Measurements from ENCODE around the gene FKBP7.
"Not testable (repeated sequence)": the region's sequence is repeated elsewhere in the genome, so short reads cannot be mapped to it uniquely, and the experiment has no call there.

FKBP7 gene

GRCh38 chr2:178478439-178479274 lies at the start of gene FKBP7:
Gene FKBP7, minus strand, starts transcription at chr2:178478600. Its CDS starts 101 bp downstream, at chr2:178478499.
- Histone ChIP-seq H3K4me1 (ENCODE audit: insufficient read depth, poor library complexity, severe bottlenecking) (peaks cover 22% of the 10 kb centered on the region), H3K9me3 (ENCODE audit: severe bottlenecking) (no peaks in the 10 kb centered on the region), H3K27ac (ENCODE audit: poor library complexity, severe bottlenecking) (peak within 1 kb of the TSS; percentile 48), H3K36me3 (ENCODE audit: low read depth) (no peaks in the 10 kb centered on the region), H3K27me3 (ENCODE audit: insufficient read depth, poor library complexity, severe bottlenecking) (no peaks in the 10 kb centered on the region), H3K4me3 (ENCODE audit: severe bottlenecking) (peak within 1 kb of the TSS; percentile 50)
- ATAC-seq (ENCODE audit: low read depth) (peak; percentile 58), DNase-seq (ENCODE audit: low spot score) (peak; percentile 70)
- peak; percentile 89 for TF ChIP-seq CTCF (IDR thresholded peaks at IDR 0.05; ENCODE audit: poor library complexity, severe bottlenecking)

- H3K4me3 ChIP-seq (ENCODE audit: severe bottlenecking) = no peak overlapping the region
- peaks cover 8% of the 10 kb centered on the region for H3K4me1 ChIP-seq (ENCODE audit: insufficient read depth, poor library complexity, severe bottlenecking)
- ATAC-seq (ENCODE audit: low read depth) (no peak), DNase-seq (ENCODE audit: low spot score) (no peak)
- no peak overlapping the region for H3K27ac ChIP-seq (ENCODE audit: poor library complexity, severe bottlenecking)
- TF ChIP-seq CTCF (IDR thresholded peaks at IDR 0.05; ENCODE audit: poor library complexity, severe bottlenecking) = no peak
- H3K36me3 ChIP-seq (ENCODE audit: low read depth) = peaks cover under 1% of the 10 kb centered on the region; the same call in 1 of the 2 replicates
- no peaks in the 10 kb centered on the region for H3K27me3 ChIP-seq (ENCODE audit: insufficient read depth, poor library complexity, severe bottlenecking)
- no peaks in the 10 kb centered on the region for H3K9me3 ChIP-seq (ENCODE audit: severe bottlenecking)
These were observed 49.2 kb upstream of the FKBP7 start for GRCh38 chr2:178527592-178527991.

- H3K4me3 ChIP-seq (ENCODE audit: severe bottlenecking) = no peak overlapping the region
- no peak overlapping the region for H3K27ac ChIP-seq (ENCODE audit: poor library complexity, severe bottlenecking)
- H3K36me3 ChIP-seq (ENCODE audit: low read depth) = no peaks in the 10 kb centered on the region
- DNase-seq (ENCODE audit: low spot score) (no peak), ATAC-seq (ENCODE audit: low read depth) (no peak)
- no peaks in the 10 kb centered on the region for H3K27me3 ChIP-seq (ENCODE audit: insufficient read depth, poor library complexity, severe bottlenecking)
- peaks cover 11% of the 10 kb centered on the region for H3K4me1 ChIP-seq (ENCODE audit: insufficient read depth, poor library complexity, severe bottlenecking)
- H3K9me3 ChIP-seq (ENCODE audit: severe bottlenecking) = no peaks in the 10 kb centered on the region
- no peak for TF ChIP-seq CTCF (IDR thresholded peaks at IDR 0.05; ENCODE audit: poor library complexity, severe bottlenecking)
These were observed 47.9 kb upstream of the FKBP7 start for GRCh38 chr2:178526256-178526655.

- H3K27ac ChIP-seq (ENCODE audit: poor library complexity, severe bottlenecking); DNase-seq (ENCODE audit: low spot score); ATAC-seq (ENCODE audit: low read depth); H3K4me3 ChIP-seq (ENCODE audit: severe bottlenecking); H3K36me3 ChIP-seq (ENCODE audit: low read depth); H3K27me3 ChIP-seq (ENCODE audit: insufficient read depth, poor library complexity, severe bottlenecking); H3K9me3 ChIP-seq (ENCODE audit: severe bottlenecking): not testable (repeated sequence)
- H3K4me1 ChIP-seq (ENCODE audit: insufficient read depth, poor library complexity, severe bottlenecking) = peaks cover 11% of the 10 kb centered on the region
These were observed 47.1 kb upstream of the FKBP7 start for GRCh38 chr2:178525460-178525859.

- not testable (repeated sequence) for H3K9me3 ChIP-seq (ENCODE audit: severe bottlenecking); H3K27ac ChIP-seq (ENCODE audit: poor library complexity, severe bottlenecking); DNase-seq (ENCODE audit: low spot score); H3K27me3 ChIP-seq (ENCODE audit: insufficient read depth, poor library complexity, severe bottlenecking); H3K36me3 ChIP-seq (ENCODE audit: low read depth); H3K4me3 ChIP-seq (ENCODE audit: severe bottlenecking); ATAC-seq (ENCODE audit: low read depth)
- peaks cover 11% of the 10 kb centered on the region for H3K4me1 ChIP-seq (ENCODE audit: insufficient read depth, poor library complexity, severe bottlenecking)
These were observed 46.6 kb upstream of the FKBP7 start for GRCh38 chr2:178525010-178525409.
